ENCODE measurements around the gene CNGA2. TPM values are rescaled to one million over a fixed set of nuclear protein-coding genes. Genes with fewer than 3 reads are reported as not detected.

Gene CNGA2
- total and polyA plus RNA-seq, 3 donors from 2014 or later, result 0.50 to 2.0 (median 0.83) TPM

DNA sequence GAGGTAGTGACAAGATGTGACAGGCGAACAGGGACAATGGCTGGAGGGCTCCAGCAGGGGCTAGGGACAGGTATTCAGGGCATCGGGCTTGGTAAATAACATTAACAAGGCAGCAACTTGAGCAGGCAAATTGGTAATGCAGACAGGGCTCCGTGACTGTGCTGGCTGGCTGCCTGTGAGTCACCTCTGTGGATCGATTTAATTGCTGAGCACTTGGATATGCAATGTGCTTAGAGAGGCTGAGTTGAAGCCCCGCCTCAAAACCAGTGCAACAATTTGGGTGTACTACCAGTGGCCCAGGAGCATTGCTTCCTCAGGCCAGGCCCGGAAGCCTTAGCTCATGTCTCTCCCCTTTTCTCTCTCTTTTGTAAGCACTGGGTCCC lies 19.5 kb downstream of the CNGA2 start:
- H3K9me3 ChIP-seq, result no peaks in the 10 kb centered on the region
- intact Hi-C loops (cut with DNase I; ENCODE audit: low total_unique reads), result loop anchor here (10.0 kb wide), 1 partner anchor 881 kb away; the partner anchor contains the start of gene GABRQ
- TF ChIP-seq CTCF (IDR thresholded peaks at IDR 0.05) (no peak), POLR2A (IDR thresholded peaks at IDR 0.05) (no peak)
- no peak overlapping the region for H3K4me3 ChIP-seq
- WGBS, 2 donors, result 88 to 92% methylated on average over 2 to 6 of the region's 6 CpGs
- H3K27ac ChIP-seq, result no peak overlapping the region
- no peaks in the 10 kb centered on the region for H3K36me3 ChIP-seq (ENCODE audit: low read depth, missing control alignments)
- no peak for DNase-seq
- no peaks in the 10 kb centered on the region for H3K27me3 ChIP-seq
- H3K4me1 ChIP-seq, result no peaks in the 10 kb centered on the region

GRCh38 chrX:151754641-151755215 lies 20.2 kb downstream of the CNGA2 start:
- intact Hi-C loops (cut with DNase I; ENCODE audit: low total_unique reads), result loop anchor here (10.0 kb wide), 1 partner anchor 880 kb away; the partner anchor contains the start of gene GABRQ
- WGBS, 2 donors, result 52 to 54% methylated on average over 5 to 11 of the region's 11 CpGs
- DNase-seq, result no peak

DNA sequence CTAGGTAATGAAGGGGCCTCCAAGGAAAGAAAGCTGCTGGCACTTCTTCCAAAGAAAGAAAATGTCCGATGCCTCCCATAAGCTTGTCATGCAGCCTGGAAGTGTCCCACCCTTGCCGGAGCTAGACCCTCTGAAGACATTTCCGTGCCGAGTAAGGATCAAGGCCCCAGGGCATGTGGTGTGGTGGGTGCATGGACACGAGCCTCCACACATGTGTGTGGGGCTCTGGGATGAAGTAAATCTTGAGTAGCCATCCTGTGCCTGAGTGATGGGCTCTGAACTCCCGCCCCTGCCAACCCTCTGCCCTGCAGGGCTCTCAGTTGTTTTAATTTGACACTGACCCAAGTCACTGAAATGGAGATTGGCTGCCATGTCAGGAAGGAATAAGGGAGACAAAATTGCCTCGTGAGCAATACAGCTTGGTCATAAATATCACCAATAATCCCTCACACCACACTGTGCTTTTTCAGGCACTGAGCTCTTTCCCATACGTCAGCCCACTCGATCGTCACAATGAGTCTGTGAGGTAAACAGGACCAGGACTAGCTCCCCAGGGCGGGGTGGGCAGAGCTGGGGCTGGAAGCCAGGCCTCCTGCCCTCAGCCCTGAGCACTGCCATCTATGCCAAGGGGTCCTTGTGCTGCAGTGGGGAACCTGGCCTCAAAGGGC lies 24.6 kb downstream of the CNGA2 start:
- H3K9me3 ChIP-seq, result no peaks in the 10 kb centered on the region
- WGBS, 2 donors, result 75 to 86% methylated on average over 6 to 11 of the region's 11 CpGs
- intact Hi-C loops (cut with DNase I; ENCODE audit: low total_unique reads), result loop anchor here (10.0 kb wide), 1 partner anchor 876 kb away; the partner anchor contains the start of gene GABRQ
- H3K27me3 ChIP-seq, result no peaks in the 10 kb centered on the region
- no peaks in the 10 kb centered on the region for H3K4me1 ChIP-seq
- no peak overlapping the region for H3K27ac ChIP-seq
- no peaks in the 10 kb centered on the region for H3K36me3 ChIP-seq (ENCODE audit: low read depth, missing control alignments)
- no peak for DNase-seq
- TF ChIP-seq CTCF (IDR thresholded peaks at IDR 0.05) (no peak), POLR2A (IDR thresholded peaks at IDR 0.05) (no peak)
- no peak overlapping the region for H3K4me3 ChIP-seq

More at GRCh38 chrX:151754641-151755215, 20.2 kb downstream of the CNGA2 start:
- TF ChIP-seq POLR2A (IDR thresholded peaks at IDR 0.05) (no peak), CTCF (IDR thresholded peaks at IDR 0.05) (no peak)
- Histone ChIP-seq H3K4me3 (no peak overlapping the region), H3K36me3 (ENCODE audit: low read depth, missing control alignments) (no peaks in the 10 kb centered on the region), H3K9me3 (no peaks in the 10 kb centered on the region), H3K27me3 (no peaks in the 10 kb centered on the region), H3K4me1 (no peaks in the 10 kb centered on the region), H3K27ac (no peak overlapping the region)

DNA sequence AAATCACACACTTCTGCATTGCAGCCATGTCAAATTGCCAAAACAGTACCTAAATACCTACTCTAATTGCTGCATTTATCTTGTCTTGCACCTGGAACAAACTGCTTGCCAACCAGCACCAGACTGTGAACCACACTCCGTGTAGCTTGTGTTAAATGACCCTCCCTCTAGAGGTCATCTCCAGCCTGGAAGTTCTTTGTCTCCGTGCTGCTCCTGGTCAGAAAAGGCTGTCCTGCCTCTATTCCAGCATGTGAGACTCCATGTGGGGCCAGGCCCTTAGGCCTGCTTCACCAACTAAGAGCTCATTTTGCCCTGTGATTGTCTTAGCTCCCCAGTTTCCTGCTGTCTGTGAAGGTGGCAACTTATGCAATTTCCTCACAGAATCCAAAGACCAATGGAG lies 28.3 kb downstream of the CNGA2 start:
- H3K36me3 ChIP-seq (ENCODE audit: low read depth, missing control alignments), result no peaks in the 10 kb centered on the region
- intact Hi-C loops (cut with DNase I; ENCODE audit: low total_unique reads), result no loop called here
- no peak overlapping the region for H3K27ac ChIP-seq
- DNase-seq, result no peak
- no peaks in the 10 kb centered on the region for H3K4me1 ChIP-seq
- no peaks in the 10 kb centered on the region for H3K9me3 ChIP-seq
- H3K27me3 ChIP-seq, result no peaks in the 10 kb centered on the region
- H3K4me3 ChIP-seq, result no peak overlapping the region
- TF ChIP-seq CTCF (IDR thresholded peaks at IDR 0.05), result no peak
- no peak for TF ChIP-seq POLR2A (IDR thresholded peaks at IDR 0.05)
- WGBS, 2 donors, result 49 to 59% methylated on average over 2 of the region's 2 CpGs
